SH-SY5Y (cell line): ENCODE results near the gene SIRPD.

Source experiments
- GATA2 ChIP-seq: IDR thresholded peaks from 2 replicates; pipeline ENCODE4 v1.6.1; 2011; ENCODE audit warnings: mild to moderate bottlenecking, low read depth, low read length
- GATA3 ChIP-seq: IDR thresholded peaks from 2 replicates; pipeline ENCODE4 v1.6.1; 2011; ENCODE audit warnings: low read depth, mild to moderate bottlenecking, low read length, moderate library complexity

SIRPD gene

DNA sequence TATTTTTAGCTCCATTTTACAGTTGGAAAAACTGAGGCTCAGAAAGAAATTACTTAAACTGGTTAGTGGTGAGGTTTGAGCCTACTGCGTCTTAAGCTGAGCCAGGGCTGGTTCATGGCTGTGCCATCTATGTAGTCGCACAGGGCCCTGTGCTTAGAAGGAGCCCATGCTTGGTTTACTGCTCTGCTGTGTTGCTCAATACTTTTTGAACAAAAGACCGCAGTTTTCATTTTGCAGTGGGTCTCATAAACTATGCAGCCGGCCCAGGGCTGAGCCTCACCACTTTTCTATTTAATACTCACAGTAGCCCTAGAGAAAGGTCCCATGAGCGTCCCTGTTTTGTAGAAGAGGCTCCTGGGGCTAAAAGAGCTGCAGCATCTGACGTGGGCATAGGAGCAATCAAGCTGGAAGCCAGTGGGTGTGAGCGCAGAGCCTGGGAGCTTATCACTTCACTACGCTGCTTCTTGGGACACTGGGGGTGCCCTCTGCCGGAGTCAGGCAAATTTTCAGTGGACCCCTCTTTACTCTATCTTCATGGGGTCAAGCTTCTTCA, 66.8 kb downstream of the SIRPD start:
- TF ChIP-seq GATA2 (no peak), GATA3 (no peak)

DNA sequence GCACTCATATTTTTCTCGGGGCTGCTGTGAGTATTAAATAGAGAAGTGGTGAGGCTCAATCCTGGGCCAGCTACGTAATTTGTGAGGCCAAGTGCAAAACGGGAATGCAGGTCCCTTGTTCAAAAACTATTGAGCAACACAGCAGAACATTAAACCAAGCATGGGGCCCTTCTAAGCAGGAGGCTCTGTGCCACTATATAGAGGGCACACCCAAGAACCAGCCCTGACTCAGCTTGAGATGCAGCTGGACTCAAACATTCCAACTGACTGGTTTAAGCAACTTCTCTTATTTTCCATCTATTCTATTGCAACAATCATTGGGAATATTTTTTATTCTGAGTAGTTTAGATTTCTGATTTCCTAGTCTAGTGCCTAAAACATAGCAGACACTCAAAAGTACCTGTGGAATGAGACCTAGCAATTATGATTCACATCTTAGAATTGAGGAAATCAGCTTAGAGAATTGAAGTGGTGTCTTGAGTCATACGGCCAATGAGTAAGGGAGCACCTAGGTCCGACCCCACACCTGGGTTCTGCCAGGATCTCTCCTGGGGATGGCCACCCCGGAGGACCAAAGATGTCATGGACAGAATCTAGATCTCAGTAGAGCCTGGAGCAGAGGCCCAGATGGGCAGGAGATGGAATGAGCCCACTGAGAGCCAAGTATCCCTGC, 67.6 kb downstream of the SIRPD start:
- TF ChIP-seq GATA2 (no peak), GATA3 (no peak)

DNA sequence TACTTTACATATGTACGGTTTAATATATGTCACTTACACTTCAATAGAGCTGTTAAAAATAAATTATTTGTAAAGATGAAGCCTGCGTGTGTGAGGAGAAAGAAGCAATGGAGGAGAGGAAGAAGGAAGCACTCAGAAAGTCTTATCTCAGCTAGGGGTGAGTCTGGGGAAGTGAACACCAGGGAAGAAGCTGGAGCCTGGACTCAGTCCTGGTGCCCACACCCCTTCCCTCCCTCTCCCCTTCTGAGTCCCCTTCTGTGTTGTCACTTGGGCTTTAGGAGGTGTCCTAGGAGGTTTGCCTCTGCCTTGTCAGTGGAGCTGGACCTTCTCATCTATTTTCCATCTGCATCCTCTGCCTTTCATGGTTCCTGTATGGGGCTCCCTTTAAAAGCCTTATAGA, 68.2 kb downstream of the SIRPD start:
- no peak for TF ChIP-seq GATA3
- TF ChIP-seq GATA2, result no peak

DNA sequence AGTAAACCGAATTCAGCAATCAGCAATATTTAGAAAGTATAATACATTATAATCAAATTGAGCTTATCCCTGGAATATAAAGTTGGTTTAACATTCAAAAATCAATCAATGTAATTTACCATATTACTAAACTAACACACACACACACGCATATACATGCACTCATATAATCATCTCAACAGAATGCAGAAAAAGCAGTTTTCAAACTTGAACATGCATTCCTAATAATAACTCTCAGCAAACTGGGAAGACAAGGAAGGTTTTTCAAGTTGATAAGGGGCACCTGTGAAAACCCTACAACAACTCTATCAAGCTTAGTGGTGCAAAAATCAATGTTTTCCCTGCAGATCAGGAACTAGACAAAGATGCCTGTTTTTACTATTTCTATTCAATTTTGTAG, 70.9 kb downstream of the SIRPD start:
- TF ChIP-seq GATA2 (no peak), GATA3 (no peak)

DNA sequence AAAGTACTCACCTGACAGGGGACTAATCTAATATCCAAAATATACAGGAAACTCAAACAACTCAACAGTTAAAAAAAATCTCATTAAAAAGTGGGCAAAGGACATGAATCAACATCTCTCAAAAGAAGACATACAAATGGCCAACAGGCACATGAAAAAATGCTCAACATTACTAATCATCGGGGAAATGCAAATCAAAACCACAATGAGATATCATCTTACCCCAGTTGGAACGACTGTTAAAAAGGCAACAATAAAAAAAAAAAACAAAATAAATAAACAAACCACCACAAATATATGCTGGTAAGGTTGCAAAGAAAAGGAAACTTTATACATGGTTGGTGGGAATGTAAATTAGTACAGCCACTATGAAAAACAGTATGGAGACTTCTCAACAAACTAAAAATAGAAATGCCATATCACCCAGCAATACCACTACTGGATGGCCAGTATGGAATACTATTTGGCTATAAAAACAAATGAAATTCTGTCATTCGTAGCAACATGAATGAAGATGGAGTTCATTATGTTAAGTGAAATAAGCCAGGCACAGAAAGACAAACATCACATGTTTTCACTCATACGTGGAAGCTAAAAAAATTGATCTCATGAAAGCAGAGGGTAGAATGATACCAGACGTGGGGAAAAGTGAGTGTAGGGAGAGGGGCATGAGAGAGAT, 72.9 kb downstream of the SIRPD start:
- no peak for TF ChIP-seq GATA2
- TF ChIP-seq GATA3, result no peak
